Measurements from ENCODE around the gene TMEM62.

TMEM62 gene

DNA sequence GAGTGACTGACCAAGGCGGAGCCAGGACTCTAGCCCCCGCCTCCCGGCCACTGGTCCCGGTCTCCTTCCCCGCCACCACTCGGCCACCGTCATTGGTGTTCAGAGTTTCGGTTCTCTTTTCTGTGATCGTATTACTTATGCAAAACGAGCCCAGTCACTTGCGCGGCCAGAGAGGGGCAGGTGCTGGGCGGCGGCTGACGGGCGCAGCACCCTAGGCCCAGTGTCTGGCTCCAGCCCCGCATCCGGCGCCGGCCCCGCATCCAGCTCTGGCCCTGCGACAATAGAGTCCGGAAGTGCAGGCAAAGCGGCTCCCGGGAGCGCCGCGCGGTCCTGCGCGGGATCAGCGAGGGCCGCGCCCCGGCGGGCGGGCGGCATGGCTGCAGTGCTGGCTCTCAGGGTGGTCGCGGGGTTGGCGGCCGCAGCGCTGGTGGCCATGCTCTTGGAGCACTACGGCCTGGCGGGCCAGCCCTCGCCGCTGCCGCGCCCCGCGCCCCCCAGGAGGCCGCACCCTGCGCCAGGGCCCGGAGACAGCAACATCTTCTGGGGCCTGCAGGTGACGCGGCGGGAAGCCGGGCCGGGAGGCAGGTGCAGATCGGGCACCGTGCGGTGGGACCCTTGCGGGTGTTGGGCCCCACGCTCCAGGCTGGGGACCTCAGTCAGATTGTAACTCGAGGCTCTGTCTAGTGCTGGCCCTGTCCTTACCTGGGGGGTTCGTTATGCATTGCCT lies at the start of gene TMEM62:
Gene TMEM62 (plus strand): TSS at position 157 of the 727 bp plus-strand sequence. CDS start 217 bp downstream, at position 374.
- peak; percentile 68 for DNase-seq (ENCODE audit: low spot score)

DNA sequence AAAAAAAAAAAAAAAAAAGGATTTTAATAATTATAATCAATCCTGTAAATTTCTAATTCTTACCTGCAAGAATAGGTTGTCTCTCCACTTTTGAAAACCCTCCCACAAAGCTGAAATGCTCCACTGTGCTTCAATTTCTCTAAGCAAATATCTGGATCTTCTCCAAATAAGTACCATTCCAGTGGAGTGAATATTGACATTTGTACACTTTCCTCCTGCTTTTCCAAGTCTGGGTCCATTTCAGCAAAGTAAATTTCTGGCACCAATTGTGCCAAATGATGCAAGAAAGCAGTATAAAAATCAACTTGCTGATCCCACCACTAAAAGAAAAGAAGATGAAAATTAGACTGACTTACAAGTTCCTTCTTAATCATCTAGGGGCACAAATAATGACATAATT lies 47.5 kb upstream of the TMEM62 start:
- DNase-seq (ENCODE audit: low spot score) = no peak

DNA sequence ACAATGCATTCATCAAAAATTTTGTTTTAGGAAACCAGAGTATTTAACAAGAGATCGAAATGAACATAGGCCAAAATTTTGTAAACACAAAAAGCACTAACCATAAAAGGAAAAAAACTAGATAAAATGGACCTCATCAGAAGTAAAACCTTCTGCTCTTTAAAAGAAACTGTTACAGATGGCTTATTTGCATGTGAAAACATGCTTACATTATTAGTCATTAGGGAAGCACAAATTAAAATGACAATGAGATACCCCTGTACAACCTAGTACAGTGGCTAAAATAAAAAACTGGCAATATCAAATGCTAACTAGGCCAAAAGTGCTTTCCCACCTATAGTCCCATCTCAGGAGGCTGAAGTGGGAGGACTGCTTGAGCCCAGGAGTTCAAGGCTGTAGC lies 46.8 kb upstream of the TMEM62 start:
- no peak for DNase-seq (ENCODE audit: low spot score)

DNA sequence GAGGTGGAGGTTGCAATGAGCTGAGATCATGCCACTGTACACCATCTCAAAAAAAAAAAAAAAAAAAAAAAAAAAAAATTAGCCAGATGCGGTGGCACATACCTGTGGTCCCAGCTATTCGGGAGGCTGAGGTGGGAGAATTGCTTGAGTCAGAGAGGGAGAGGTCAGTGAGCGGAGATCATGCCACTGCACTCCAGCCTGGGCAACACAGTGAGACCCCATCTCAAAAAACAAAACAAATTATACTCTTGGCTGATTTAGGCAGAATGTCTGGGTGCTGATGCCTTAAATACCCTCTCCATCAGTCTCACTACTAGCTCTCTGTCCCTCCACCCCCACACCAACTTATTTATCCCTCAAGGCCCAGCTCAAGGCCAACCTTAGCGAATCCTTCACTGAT lies 41.5 kb upstream of the TMEM62 start:
- no peak for DNase-seq (ENCODE audit: low spot score)

DNA sequence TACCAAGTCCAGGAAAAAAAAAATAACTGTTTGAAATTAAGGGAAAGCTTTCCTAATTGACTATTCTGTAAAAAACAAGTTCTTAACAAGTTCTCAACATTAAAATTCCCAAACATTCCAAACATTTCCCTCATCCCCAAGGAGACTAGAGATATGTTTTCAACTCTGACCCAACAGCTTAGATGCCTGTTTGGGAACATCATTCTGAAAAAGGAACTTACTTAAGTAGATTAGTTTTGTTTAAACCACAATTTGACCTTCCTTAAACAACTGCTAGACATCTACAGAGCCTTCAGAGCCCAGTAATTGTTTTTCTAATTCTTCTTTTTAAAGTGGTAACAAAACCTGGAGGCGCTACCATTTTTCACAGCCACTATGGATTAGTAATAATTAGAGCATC lies 40.4 kb upstream of the TMEM62 start:
- DNase-seq (ENCODE audit: low spot score) = no peak

DNA sequence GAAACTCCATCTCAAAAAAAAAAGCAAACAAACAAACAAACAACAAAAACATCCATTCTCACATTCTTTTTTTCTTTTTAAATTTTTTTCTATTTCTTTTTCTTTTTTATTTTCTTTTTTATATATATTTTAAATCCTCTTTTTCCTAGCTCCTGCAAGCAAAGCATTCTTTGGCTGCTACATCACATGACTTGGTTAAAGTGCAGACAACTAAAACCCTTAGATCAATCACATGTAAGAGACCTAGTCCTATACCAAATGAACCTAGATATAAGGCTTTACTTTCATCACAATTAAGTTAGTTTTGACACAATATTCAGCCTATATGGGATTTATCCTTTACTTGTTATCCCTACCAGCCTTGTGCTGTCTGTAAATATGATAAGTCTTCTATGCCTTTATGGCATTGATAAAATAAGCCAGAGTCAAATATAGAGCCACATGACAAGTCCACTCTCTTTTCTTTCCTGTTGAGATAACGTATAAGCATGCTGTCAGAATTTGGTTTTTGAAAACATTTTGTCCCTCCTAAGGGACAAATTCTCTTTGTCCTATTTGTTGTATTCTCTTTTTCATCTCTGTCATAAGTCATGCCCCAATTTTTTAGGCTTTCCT lies 38.9 kb upstream of the TMEM62 start:
- DNase-seq (ENCODE audit: low spot score) = no peak

DNA sequence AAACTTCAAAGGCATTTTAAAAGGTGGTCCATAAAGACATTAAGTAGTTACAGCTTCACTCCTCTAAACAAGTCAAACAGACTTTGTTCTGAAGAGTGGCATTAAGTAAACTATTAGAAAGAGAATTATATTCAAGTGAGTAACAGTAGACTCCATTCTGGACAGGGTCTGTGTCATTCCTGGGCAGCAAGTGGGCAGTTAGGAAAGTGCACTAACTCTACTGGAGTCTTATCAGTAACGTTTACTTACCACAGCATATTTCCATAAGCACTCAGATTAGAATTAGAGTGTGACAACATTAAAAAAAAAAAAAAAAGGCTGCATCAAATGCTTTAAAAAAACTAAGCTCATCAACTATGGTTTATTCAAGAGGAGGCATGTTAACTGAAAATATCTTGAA lies 38.1 kb upstream of the TMEM62 start:
- no peak for DNase-seq (ENCODE audit: low spot score)

DNA sequence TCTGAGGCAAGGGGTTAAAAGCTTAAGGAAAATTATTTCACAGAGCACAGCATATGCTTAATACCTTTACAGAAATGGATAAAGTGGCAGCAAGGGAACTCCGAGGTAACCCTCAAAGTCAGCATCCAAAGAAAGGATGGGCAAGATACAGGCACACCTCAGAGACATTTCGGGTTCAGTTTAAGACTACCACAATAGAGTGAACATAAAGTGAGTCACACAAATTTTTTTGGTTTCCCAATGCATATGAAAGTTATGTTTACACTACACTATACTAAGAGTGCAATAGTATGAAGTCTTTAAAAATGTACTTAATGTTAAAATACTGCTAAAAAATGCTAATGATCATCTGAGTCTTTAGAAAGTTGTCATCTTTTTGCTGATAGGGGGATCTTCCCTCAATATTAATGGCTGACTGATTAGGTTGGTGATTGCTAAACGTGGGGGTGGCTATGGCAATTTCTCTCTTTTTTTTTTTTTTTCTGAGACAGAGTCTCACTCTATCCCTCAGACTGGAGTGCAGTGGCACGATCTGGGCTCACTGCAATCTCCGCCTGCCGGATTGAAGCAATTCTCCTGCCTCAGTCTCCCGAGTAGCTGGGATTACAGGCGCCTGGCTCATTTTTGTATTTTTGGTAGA lies 37.6 kb upstream of the TMEM62 start:
- no peak for DNase-seq (ENCODE audit: low spot score)

DNA sequence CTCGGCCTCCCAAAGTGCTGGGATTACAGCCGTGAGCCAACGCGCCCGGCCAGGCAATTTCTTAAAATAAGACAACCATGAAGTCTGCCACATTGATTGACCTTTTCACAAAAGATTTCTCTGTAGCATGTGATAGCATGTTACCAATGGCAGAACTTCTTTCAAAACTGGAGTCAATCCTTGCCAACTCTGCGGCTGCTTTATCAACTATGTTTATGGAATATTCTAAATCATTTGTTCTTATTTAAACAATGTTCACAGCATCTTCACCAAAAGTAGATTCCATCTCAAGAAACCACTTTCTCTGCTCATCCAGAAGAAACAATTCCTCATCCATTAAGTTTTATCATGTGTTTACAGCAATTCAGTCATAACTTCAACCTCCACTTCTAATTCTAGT lies 37.0 kb upstream of the TMEM62 start:
- no peak for DNase-seq (ENCODE audit: low spot score)

DNA sequence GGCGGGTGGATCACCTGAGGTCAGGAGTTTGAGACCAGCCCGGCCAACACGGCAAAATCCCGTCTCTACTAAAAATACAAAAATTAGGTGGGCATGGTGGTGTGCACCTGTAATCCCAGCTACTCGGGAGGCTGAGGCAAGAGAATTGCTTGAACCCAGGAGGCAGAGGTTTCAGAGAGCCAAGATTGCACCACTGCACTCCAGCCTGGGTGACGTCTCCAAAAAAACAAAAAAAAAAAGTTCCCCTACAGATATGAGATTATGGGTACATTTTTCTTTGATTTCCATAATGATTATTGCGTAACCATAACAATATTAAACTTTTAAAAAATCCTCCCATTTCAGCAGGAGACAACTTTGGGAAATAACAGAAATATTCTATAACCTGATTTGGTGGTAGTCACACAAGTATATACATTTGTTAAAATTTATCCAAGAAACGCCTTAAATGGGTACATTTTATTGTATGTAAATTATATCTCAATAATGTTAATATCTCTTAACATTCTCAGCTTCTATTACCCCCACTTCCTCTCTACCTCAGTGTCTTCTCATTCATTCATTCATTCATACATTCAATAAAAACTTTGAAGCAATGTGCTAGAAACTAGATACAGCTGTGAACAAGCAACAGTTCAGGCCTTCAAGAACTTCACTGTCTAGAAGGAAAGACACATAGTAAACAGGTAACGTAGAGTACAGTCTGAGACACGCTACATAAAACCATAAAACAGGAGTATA lies 34.1 kb upstream of the TMEM62 start:
- no peak for DNase-seq (ENCODE audit: low spot score)

DNA sequence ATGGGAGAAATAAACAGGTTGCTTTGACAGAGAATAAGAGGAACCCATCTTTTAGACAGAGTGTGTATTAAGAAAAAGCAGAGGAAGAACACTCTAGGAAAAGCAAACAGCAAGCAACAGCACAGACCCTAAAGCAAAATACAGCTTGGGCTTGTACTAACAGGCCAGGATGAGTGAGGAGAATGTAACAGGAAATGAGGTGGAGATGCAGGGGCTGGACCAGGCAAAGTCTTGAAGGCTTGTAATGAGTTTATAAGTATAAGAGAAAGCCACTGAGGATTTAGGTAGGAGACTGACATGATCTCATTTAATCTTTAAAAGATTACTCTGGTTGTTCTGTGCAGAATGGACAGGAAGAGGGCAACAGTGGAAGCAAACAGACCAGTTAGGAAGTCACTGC lies 32.4 kb upstream of the TMEM62 start:
- no peak for DNase-seq (ENCODE audit: low spot score)

DNA sequence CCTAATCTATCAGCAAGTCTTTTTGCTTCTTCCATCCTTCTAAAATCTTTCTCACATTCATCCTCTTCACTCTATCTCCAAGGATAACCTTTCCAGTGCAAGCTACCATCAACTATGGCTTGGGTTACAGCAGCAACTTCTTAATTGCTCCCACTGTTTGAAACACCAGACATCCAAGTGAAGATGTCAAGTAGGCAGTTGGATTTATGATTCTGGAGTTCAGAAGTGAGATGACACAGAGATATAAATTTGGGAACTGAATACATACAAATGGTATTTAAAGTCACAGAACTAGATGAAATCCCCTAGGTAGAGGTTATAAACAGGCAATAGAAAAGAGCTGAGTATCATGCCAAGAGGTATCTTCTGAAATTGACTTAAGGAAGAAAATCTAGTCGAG lies 31.2 kb upstream of the TMEM62 start:
- DNase-seq (ENCODE audit: low spot score) = no peak

DNA sequence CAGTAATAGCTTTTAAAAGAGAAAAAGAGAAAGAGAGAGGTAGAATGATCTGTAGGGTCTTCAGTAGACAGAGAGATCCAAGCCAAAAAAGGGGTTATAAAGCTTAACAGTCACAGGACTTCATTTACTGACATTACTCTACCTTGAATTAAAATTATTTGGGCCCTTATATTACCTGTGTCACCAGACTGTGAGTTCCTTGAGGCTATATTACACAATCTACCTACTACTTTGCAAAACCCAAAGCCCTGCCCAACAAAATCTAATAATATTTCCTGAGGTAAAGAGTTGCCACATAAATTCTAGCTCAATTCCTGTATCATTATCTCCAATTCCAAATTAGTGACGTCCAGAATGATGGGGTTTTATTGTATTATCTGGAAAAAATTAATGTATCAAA lies 29.5 kb upstream of the TMEM62 start:
- DNase-seq (ENCODE audit: low spot score) = no peak

DNA sequence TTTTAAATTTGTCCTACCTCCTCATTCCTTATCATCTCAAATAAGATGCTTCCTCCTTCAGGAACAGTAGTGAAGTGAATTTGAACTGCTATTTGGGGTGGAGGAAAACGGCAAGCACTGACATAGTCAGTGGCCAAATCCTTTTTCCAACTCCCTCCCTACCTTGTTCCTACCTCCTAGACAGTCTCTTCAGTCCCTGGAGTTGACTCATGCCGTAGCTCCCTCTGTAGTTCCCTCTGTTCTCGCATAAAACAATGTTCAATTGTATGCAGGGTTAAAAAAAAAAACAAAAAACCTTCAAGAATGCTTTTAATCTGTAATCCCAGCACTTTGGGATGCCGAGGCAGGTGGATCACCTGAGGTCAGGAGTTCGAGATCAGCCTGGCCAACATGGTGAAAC lies 29.0 kb upstream of the TMEM62 start:
- DNase-seq (ENCODE audit: low spot score) = no peak

DNA sequence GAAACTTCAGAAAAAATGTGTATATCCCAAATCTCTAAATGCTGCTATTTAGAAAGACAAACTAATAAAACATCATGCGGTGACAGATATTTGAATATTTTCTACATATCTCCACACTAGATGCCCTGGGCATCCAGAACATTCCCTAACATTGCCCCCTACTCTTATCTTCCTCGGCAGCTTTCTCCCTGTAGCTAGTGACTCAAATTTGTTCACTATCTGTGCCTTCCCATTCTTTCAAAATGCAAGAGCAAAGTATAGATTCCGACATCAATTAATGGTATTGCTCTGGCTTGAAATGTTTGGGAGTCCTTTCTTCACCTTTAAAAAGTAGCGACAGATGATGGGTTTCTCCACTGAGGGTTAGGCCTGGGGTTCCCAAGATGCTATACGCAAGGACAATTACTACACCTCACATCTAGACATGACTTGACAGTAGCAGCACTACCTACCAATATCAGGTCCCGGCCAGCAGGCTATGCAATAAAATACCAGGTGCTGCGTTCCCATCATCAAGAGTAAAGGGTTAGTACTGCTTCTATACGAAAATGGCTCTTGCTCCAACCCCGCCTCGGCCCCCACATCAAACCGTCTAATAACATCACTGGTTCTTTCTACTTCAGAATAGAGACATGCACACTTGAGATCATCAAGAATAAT lies 28.2 kb upstream of the TMEM62 start:
- peak; percentile 21 for DNase-seq (ENCODE audit: low spot score)

DNA sequence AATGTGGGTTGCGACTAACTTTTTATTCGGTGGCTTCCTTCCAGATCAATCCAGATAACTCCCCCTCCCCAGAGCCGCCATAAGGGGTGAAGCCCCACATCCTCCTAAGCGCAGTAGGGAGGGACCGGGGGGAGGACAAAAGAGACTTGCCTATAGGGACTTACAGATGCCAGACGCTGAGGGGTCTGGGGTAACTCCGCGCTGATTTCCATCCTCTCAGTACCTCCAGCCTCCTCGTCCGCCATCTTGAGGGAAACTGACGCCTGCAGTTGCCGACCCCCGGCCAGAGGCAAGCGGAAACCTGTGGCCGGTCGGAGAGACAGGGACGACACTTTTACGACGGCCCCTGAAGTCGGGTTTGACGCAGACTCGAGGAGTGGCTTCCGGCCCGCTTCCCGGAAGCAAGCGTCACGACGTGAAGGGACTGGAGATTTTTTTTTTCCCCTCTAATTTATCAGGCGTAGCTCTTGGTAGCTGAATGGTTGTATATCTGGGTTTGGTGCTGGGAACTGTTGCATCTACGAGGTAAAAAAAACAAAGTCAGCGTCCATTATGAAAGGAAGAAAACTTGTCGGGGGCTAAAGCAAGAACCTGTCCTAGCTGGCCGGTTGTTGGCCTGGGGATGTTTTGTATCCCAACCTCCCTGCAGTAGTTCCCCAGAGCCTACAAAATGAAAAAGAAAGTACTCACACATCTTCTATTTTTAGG lies 27.5 kb upstream of the TMEM62 start, which contains the start of gene UBR1:
Gene UBR1 (minus strand): TSS at position 261 of the 708 bp plus-strand sequence. CDS start 16 bp downstream, at position 245.
- DNase-seq (ENCODE audit: low spot score) = peak; percentile 87

DNA sequence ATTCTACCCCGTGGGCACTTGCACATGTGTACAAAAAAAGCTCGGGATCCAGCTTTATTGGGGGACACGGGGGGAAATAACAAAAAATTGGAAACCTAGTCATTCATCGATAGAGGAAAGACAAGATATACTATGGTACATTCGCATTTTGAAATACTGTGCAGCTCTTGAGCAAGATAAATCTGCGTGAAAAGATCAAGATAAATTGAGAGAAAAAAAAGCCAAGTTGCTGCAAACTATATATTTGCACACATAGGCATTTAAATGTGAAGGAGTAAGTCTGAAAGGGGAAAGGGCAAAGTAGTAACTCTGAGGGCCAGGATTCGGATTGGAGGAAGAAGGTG lies 26.9 kb upstream of the TMEM62 start:
- DNase-seq (ENCODE audit: low spot score) = no peak

DNA sequence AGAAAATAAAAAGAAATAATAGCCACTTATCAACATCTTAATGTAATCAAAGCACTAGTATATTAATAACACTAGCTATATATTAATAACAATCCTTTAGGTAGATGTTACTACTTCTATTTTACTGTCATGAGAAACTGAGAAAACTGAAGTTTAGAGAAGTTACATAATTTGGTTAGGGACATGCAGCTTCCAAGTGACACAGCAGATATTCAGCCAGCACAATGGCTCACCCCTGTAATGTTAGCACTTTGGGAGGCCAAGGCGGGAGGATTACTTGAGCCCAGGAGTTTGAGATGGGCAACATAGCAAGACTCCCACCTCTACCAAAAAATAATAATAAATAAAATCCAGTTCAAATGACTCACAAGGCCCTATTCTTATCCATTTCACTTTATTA lies 25.6 kb upstream of the TMEM62 start:
- DNase-seq (ENCODE audit: low spot score) = no peak

DNA sequence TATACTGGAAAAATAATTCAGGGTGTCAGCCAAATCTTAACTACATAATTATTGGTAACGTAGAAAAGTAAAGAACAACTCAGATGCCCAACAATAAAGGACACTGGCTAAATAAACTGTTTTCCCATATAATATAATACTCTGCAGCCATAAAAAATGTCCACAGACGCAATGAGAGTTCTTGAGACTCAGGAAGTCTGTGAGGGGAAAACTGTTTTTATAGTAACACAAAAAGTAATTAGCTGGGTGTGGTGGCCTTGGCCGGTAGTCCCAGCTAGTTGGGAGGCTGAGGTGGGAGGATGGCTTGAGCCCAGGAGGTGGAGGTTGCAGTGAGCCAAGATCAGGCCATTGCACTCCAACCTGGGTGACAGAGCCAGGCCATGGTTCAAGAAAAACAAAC lies 22.0 kb upstream of the TMEM62 start:
- no peak for DNase-seq (ENCODE audit: low spot score)

DNA sequence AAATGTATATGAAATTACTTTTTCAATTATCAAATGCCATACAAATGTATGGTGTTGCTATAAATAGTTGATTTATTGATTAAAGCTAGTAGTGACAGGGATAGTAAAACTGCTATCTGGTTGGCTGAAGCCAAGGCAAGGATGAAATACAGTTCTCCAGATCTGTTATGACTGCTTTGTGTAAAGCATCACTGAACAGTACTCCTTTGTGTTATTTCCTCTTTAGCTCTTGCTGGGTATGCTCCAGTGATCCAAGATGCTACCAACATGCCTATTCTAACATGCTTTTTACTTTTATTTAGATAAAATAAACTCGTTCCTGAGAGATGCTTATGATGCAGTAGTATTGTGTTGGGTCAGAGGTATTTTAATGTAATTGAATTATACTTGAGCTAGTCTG lies 15.1 kb upstream of the TMEM62 start:
- no peak for DNase-seq (ENCODE audit: low spot score)

DNA sequence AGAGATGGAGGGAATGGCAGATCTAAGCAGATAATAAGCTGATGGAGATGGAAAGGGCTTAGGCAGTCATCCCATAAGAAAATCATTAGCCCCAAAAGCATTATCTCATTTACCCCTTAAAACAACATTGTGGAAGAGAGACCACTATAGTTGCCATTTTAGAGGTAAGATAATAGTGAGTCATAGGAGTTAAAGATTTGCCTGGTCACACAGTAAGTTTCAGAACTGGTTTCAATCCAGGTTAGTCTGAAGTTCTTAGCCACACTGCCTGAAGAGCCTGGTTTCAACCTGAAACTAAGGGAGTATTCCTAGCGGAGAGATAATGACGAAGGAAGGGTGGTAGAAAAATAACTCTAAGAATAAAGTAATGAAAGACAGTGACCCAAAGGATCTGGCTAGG lies 14.6 kb upstream of the TMEM62 start:
- DNase-seq (ENCODE audit: low spot score) = no peak

DNA sequence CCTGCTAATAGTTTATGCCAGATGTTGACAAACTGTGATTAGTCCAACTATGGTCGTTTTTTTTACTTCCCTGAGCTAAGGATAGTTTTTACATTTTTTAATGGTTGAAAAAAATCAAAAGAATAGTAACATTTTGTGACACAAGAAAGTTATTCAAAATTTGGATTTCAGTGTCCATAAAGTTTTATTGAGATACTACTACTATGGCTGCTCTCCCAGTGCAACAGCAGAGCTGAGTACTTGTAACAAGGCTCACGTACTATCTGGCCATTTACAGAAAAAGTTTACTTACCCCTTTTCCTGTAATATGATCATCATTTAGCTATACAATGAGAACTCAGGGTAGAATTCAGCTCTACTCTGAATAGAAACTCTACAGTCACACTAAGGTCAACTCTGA lies 11.5 kb upstream of the TMEM62 start:
- no peak for DNase-seq (ENCODE audit: low spot score)

All from CD4-positive, alpha-beta T cell treated with Interleukin-15 for 4 hours (primary cell).